Kidney (tissue), 14 donors: ENCODE measurements around the gene ARHGAP35. TPM values are rescaled to one million over a fixed set of nuclear protein-coding genes. Genes with fewer than 3 reads are reported as not detected.

ENCODE experiments used
- DNase-seq, 5 donors: peaks; one replicate each; pipeline ENCODE4 v3.0.0-alpha.2; 2013 to 2020
- FAIRE-seq: peaks from 2 replicates; lab custom pipeline; 2012; peaks lifted over from hg19 to GRCh38; lab: Jason Lieb, UNC
- H3K27ac ChIP-seq, 2 donors: one replicate each; pipeline ENCODE4 v1.7.0; 2013; ENCODE audit warnings: low read depth in 2 of 2, low read length in 2 of 2, inconsistent platforms in 1 of 2
- H3K27me3 ChIP-seq: one replicate; pipeline ENCODE4 v1.7.1; 2013; ENCODE audit warnings: low read length, inconsistent platforms; ENCODE audit not compliant: control insufficient read depth, insufficient read depth
- H3K36me3 ChIP-seq, 3 donors: one replicate each; pipeline versions ENCODE4 v1.7.0 to v1.7.1; 2013; ENCODE audit warnings: low read length in 3 of 3, control low read depth in 1 of 3, inconsistent platforms in 1 of 3; ENCODE audit not compliant: insufficient read depth in 3 of 3, control insufficient read depth in 2 of 3
- H3K4me1 ChIP-seq, 3 donors: one replicate each; pipeline versions ENCODE4 v1.7.0 to v1.7.1; 2013; ENCODE audit warnings: low read length in 3 of 3, inconsistent platforms in 1 of 3, low read depth in 1 of 3; ENCODE audit not compliant: control insufficient read depth in 2 of 3, insufficient read depth in 2 of 3
- H3K4me3 ChIP-seq, 3 donors: one replicate each; pipeline versions ENCODE4 v1.7.0 to v1.8.1; 2013; ENCODE audit warnings: low read length in 3 of 3, control low read depth in 1 of 3, inconsistent platforms in 1 of 3
- H3K9ac ChIP-seq, 3 donors: one replicate each; pipeline versions ENCODE4 v1.7.0 to v1.7.1; 2013; ENCODE audit warnings: low read length in 3 of 3, control low read depth in 1 of 3, inconsistent platforms in 1 of 3
- H3K9me3 ChIP-seq, 3 donors: one replicate each; pipeline versions ENCODE4 v1.7.0 to v1.7.1; 2013; ENCODE audit warnings: low read length in 3 of 3, control low read depth in 1 of 3, inconsistent platforms in 1 of 3; ENCODE audit not compliant: control insufficient read depth in 2 of 3, insufficient read depth in 1 of 3
- intact Hi-C: fragments of 100-400 bp; cut with DNase I; formaldehyde crosslinking; loops from one replicate; pipeline ENCODE4 v1.11.1; 2022
- polyA plus RNA-seq: library from polyadenylated mRNA; stranded (reverse); fragments of 350-450 nt; fragmentation: Illumina TruSeq; extraction: RNeasy Lipid Tissue Mini Kit (QIAGEN cat#74804); gene quantifications from one replicate; pipeline ENCODE4 v1.2.3, GENCODE V29; 2014; ENCODE audit warnings: low read depth, low replicate concordance; ENCODE audit not compliant: insufficient read depth
- total RNA-seq: library from RNA; stranded (reverse); fragmentation: NEBNext Ultra II Directional; extraction: Animal tissue kit (Norgen Biotek cat#: 25700); gene quantifications from one replicate; pipeline ENCODE4 v1.2.1, GENCODE V29; 2021
- TF ChIP-seq, protein P1 (sequence below): IDR thresholded peaks from 3 replicates; pipeline ENCODE4 v1.5.1; 2012; ENCODE audit warnings: mild to moderate bottlenecking, moderate library complexity, borderline replicate concordance; ENCODE audit not compliant: insufficient read depth; ENCODE audit errors: extremely low read depth
- donor health status: control.
- donor health status: control.
- donor health status: control.
- donor health status: control.
- donor health status: control.
- donor health status: DM: yes; HTN: yes; CAD: no.
- donor health status: Normal renal cell carcinoma (clear cell type).

Gene ARHGAP35
- total and polyA plus RNA-seq, 2 donors from 2014 or later: 14.0 to 53.6 TPM

DNA sequence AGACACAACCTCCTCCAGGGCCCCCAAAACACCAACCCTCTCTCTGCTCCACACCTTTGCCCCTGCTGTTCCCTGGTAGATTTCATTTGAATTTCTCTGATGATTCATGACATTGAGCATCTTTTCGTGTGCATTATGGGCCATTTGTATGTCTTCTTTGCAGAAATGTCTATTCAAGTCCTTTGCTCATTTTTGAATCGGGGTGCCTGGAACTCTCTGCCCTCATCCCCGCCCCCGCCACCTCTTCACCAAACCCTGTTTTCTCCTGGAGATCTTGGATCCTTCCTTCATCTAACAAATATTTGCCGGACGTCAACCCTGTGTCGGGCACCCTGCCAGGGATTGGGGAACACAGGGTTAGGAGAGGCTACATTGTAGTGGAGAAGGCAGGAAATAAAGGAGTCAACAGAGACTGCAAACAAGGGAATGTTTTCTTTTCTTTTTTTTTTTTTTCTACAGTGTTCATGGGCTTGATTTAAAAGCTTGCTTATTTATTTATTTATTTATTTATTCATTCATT is 46.9 kb upstream of the ARHGAP35 start:
- peak; percentile 95 for FAIRE-seq
- no peaks in the 10 kb centered on the region for H3K36me3 ChIP-seq
- no peaks in the 10 kb centered on the region for H3K9me3 ChIP-seq
- peak overlapping the region; percentile 87 to 95 for H3K27ac ChIP-seq
- peak overlapping the region in 1 of 3 donors; percentile 34 for H3K9ac ChIP-seq
- TF ChIP-seq, protein P1, sequence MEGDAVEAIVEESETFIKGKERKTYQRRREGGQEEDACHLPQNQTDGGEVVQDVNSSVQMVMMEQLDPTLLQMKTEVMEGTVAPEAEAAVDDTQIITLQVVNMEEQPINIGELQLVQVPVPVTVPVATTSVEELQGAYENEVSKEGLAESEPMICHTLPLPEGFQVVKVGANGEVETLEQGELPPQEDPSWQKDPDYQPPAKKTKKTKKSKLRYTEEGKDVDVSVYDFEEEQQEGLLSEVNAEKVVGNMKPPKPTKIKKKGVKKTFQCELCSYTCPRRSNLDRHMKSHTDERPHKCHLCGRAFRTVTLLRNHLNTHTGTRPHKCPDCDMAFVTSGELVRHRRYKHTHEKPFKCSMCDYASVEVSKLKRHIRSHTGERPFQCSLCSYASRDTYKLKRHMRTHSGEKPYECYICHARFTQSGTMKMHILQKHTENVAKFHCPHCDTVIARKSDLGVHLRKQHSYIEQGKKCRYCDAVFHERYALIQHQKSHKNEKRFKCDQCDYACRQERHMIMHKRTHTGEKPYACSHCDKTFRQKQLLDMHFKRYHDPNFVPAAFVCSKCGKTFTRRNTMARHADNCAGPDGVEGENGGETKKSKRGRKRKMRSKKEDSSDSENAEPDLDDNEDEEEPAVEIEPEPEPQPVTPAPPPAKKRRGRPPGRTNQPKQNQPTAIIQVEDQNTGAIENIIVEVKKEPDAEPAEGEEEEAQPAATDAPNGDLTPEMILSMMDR: no peak
- peak overlapping the region in 2 of 3 donors; percentile 6 to 12 for H3K4me3 ChIP-seq
- intact Hi-C loops: no loop called here
- no peaks in the 10 kb centered on the region for H3K27me3 ChIP-seq
- H3K4me1 ChIP-seq: peaks cover 0 to 10% (median 9%) of the 10 kb centered on the region in 3 donors
- DNase-seq: peak in 4 of 5 donors; percentile 65 to 97 (median 84)

DNA sequence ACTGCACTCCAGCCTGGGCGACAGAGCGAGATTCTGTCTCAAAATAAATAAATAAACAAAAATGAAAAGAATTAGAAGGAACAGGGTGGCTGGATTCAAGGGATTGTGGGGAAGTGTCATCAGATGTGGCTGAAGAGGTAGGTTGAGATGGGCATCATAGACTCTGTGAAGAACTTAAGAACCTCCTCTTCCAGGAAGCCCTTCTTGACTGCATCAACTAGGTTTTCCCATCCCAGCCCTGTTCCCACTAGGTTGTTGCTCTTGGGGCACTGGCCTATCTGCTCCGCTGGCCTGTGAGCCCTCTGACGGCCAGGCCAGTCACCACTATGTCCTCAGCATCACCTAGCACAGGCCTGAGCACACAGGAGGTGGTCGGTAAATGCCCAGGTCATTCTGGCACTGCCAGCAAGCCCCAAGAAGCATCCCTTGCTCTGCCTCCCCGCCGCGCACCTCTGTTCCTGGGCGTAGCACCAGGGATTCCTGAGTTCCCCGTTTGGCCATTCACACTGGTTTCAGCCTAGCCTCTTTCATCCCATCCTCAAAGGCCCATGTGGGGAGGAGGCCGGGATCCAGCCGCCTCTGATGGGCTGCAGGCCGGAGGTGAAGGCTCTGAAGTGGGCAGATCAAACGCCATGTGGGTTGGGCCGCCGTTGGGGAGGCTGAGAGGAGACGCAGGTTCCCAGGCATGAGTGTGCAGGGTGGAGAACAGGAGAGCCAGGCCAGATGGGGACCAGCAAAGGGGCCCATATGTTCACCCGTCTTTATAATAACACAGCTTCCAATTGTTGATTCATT is 44.8 kb upstream of the ARHGAP35 start:
- H3K4me3 ChIP-seq: no peak overlapping the region
- H3K27ac ChIP-seq: no peak overlapping the region
- TF ChIP-seq, protein P1: no peak
- H3K4me1 ChIP-seq: peaks cover 0 to 10% (median 9%) of the 10 kb centered on the region in 3 donors
- H3K9ac ChIP-seq: no peak overlapping the region
- H3K36me3 ChIP-seq: no peaks in the 10 kb centered on the region
- DNase-seq (no peak), FAIRE-seq (no peak)
- H3K9me3 ChIP-seq: no peaks in the 10 kb centered on the region
- no peaks in the 10 kb centered on the region for H3K27me3 ChIP-seq
- intact Hi-C loops: no loop called here

DNA sequence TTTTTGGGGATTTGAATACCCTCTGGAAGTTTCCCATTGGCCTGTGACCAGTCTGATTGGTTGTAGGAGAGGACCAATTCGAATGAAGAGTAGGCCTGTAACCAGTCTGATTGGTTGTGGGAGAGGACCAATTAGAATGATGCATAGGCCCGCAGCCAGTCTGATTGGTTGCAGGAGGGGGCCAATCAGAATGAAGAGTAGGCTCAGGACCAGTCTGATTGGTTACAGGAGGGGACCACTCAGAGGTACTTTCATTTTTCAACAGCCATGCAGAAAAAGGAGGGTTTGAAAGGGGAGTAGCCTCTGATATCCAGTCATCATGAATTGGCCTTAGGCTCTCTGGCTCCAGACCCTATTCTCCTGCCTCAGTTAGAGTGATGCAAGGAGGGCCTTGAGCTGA is 42.0 kb upstream of the ARHGAP35 start:
- H3K27ac ChIP-seq: no peak overlapping the region
- no peaks in the 10 kb centered on the region for H3K27me3 ChIP-seq
- TF ChIP-seq, protein P1: no peak
- intact Hi-C loops: no loop called here
- H3K36me3 ChIP-seq: no peaks in the 10 kb centered on the region
- H3K9ac ChIP-seq: no peak overlapping the region
- H3K4me3 ChIP-seq: no peak overlapping the region
- peaks cover 0 to 1% (median under 1%) of the 10 kb centered on the region in 3 donors for H3K4me1 ChIP-seq
- DNase-seq: no peak
- no peaks in the 10 kb centered on the region for H3K9me3 ChIP-seq
- FAIRE-seq: no peak
